Stimulated activated CD4-positive, alpha-beta T cell treated with anti-CD3 and anti-CD28 coated beads, Interleukin-1b, Interleukin-23, amount 100 ng/mL, for 1 hour (primary cell): ENCODE data around the gene MAGED2.
"Not testable (repeated sequence)": the region's sequence is repeated elsewhere in the genome, so short reads cannot be mapped to it uniquely, and the experiment has no call there.

Source experiments
- DNase-seq, 2 donors: peaks; one replicate each; pipeline ENCODE4 v3.0.0-alpha.2; 2020; ENCODE audit warnings: low read depth in 2 of 2

Gene MAGED2

GRCh38 chrX:54818221-54818620, 10.7 kb downstream of the MAGED2 start:
- DNase-seq = no peak

GRCh38 chrX:54819201-54819600, 11.7 kb downstream of the MAGED2 start:
- no peak for DNase-seq

GRCh38 chrX:54820737-54821136, 13.2 kb downstream of the MAGED2 start:
- DNase-seq = no peak

- DNase-seq = no peak
These were observed 13.8 kb downstream of the MAGED2 start for GRCh38 chrX:54821310-54821709.

- no peak for DNase-seq
These were observed 16.6 kb downstream of the MAGED2 start for GRCh38 chrX:54824195-54824594.

- DNase-seq = no peak
These were observed 17.2 kb downstream of the MAGED2 start for GRCh38 chrX:54824722-54825121.

- DNase-seq = no peak
These were observed 18.3 kb downstream of the MAGED2 start for GRCh38 chrX:54825716-54826438.

- DNase-seq = no peak
These were observed 19.1 kb downstream of the MAGED2 start for GRCh38 chrX:54826598-54826997.

GRCh38 chrX:54838583-54838982, 31.0 kb downstream of the MAGED2 start:
- no peak for DNase-seq

- DNase-seq = not testable (repeated sequence)
These were observed 33.8 kb downstream of the MAGED2 start for GRCh38 chrX:54841184-54841874.

- DNase-seq = no peak
These were observed 35.1 kb downstream of the MAGED2 start for GRCh38 chrX:54842607-54843006.

GRCh38 chrX:54843050-54843449, 35.5 kb downstream of the MAGED2 start:
- no peak for DNase-seq

- not testable (repeated sequence) for DNase-seq
These were observed 40.2 kb downstream of the MAGED2 start for GRCh38 chrX:54847700-54848099.

- no peak for DNase-seq
These were observed 57.7 kb downstream of the MAGED2 start for GRCh38 chrX:54865208-54865607.
